NCI-H2081 treated with DMSO at 0.1 percent for 48 hours (cell line): ENCODE measurements around the gene GNG4.
A peak's percentile ranks its signal among the peaks of the same experiment; 100 is the strongest.
"Not testable (repeated sequence)": the region's sequence is repeated elsewhere in the genome, so short reads cannot be mapped to it uniquely, and the experiment has no call there.

Experiments
- DNase-seq: peaks from one replicate; lab custom pipeline; 2025; lab: John Stamatoyannopoulos, UW

The GNG4 gene

DNA sequence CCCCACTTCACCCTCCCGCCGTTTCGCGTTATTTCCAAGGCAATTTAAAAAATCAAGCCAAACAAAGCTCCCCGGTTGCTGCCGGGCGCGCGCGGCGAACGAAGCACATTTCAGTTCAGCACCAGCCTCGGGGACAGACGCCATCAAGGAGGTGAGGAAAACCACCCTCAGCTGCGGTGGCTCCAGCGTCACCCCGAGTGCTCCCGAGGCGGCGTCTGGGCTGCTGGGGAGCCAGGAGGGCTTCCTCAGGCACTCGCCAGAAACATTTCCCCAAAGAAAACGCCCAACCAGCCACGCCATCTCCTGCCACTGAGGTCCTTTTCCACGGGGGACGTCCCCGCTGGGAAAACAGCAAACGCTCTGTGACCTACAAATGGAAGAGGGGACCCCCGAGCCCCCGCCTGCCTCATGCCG, 623 bp downstream of the GNG4 start:
- DNase-seq: no peak

DNA sequence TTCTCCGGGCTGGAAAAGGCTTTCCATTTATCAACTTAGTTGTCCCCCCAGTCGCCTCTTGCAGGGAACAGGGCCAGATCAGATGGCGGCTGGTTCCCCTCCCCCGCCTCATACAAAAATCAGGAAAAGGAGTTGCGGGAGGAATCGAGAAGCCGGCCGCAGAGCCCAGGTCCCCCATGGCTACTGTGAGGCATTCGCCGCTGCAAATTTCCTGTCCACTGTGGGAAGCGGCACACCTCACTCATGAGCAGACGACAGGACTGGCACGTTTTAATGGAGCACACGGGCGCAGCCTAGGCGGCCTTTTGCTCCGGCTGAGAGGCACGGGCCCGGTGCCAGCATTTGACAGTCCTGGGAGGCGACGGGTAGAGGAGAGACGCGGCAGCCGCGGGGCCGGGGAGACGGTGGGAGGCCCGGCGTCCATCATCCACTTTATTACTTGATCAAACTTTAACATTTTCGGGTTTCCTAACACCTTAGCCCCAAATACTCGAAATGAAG, 1.1 kb downstream of the GNG4 start:
- DNase-seq: peak; percentile 67

DNA sequence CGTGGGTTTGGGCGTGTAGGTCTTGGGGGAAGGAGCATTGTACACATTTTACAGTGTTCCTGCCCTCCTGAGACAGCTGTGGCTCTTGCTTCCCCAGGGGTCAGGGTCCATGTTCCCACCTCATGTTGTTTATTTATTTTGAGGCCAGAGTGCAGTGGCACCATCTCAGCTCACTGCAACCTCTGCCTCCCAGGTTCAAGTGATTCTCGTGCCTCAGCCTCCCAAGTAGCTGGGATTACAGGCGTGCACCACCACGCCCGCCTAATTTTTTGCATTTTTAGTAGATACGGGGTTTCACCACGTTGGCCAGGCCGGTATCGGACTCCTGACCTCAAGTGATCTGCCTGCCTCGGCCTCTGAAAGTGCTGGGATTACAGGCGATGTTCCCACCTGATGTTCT, 2.0 kb downstream of the GNG4 start:
- not testable (repeated sequence) for DNase-seq

DNA sequence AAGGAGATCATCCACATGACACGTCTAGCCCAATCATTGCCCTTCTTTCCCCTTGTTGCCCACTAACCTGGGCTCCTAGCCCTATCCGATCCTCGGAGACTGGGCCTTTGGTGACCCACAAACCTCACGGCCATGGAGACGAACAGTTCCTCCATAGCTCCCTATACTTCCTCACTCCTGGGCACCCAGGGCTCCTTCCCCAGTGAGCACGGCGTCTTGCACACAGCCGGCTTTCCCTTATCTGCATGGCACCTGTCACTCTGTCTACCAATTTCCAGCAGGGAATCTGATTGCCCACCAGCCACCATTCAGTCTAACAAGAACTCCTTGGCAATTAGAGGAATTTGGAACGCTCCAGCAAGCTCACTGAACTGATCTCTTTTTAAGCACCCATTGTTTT, 3.1 kb downstream of the GNG4 start:
- DNase-seq: peak; percentile 28

DNA sequence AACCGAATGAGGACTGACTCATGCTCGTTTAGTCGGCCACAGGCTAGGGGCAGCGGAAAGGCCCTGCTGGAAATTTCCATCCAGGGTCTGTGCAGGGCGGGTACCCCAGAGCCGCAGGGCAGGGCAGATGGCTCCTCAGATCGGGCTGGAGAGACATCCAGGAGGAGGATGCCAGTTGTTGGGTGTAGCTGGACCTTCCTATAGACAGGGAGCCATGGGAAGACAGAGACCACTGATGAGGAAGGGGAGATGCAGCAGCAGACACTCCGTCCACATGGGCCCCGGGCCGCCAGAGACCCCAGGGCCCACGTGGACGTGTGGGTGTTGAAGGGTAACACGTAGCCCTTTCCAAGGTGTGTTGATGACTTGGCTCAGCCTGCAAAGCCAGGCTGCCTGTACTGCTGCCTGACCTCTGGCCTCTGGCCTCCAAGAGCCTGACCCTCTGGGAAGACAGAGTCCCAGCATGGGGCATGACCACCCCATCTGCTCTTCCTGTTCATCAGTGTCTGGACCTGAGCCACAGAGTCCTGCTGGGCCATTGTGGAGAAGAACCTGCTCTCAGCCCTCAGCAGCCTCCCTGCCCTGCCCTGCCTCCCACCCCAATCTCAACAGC, 4.8 kb downstream of the GNG4 start:
- no peak for DNase-seq

DNA sequence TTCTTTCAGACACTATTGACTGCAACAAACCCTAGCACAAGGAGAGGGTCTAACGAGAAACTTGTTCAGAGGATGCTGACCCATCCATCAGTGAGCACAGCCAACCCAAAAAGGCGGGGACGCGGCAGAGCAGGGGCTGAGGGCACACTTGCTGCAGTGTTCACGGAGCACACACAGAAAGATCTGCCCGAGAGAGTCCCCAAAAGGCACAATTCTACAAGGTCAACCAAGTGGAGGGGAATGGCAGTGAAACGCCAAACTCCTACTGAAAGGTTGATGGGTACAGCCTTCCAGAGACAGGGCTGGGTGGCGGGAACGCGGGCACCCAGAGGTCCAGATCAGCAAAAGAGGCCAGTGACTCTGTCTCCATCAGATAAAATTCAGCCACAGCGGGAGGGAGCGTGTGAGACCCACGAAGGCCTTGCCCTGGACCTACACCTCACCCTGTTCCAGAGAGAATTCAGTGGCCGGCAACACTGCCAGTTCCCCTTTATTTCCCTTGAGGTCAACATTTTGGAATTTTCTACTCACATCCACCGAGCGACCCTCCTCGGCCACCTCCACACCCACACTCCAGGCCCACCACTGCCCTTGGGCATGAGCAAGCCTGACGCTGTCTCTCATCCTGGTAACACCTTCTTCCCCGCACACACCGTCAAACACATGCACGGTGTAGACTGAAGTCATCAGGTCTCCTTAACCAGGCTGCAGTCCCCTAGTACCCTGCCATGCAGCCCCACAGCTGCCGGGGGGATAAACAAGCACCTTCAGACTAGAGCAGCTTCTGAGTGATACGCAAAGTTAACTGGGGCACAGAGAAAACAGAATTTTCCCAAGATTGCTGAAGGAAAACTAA, 5.5 kb downstream of the GNG4 start:
- no peak for DNase-seq

DNA sequence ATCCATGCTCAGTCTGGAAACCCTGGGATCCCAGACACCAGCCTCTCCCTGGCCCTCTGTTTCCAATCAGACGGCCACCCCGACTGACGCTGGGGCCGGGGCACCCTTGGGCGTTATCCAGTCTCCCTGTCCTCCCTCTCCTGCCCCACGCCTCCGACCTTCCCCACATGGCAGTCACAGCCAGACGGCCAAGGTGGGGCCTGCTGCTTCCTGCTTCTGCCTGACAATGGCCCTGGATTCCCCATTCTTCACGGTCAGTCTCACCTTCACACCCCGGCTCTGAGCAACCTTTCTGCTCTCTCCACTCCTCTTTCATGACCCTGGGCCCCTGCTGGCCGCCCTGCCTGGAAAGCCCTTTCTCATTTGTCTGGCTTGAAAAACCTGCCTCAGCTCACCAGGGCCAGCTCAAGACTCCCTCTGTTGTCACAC, 6.6 kb downstream of the GNG4 start:
- DNase-seq: no peak

DNA sequence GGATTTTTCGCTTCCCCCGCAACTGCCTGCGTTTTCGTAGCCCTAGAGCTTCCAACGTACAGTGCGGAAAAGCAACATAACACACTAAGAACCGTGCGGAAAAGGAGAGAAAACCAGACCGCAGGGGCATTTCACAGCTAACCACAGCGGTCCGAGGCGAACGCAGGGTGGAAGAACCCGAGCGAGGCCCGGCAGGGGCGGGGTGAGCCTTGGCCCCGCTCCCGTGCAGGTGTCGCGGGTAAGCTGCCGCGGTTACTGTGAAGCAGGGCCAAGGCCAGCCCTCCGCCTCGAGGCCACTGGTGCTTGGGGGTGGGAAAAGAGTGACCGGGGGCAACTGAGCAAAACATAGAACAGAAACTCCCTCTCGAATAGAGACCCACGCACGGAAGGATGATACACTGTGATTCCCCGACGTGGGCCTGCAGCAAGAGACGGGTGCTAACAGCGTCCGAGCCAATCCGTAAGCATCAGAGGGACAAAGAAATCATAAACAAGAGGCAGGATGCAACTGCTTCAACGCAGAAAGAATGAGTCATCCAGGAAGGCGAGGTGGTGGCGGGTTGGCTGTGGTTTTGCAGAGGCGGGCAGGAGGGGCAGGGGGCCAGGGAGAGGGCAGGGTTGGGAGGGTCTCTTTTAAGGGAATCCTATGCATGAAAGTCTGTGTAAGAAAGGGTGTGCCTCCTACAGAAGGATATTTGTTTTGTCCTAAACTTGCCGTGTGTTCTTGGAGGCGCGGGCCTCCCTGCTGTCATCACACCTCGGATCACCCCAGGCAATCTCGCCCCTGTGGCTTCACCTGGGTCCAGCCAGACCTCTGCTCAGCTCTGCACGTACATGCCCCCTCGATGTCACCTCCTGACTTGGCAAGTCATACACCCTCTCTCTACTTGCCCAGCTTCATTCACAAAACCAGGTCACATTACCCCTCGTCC, 7.3 kb downstream of the GNG4 start:
- peak; percentile 73 for DNase-seq

DNA sequence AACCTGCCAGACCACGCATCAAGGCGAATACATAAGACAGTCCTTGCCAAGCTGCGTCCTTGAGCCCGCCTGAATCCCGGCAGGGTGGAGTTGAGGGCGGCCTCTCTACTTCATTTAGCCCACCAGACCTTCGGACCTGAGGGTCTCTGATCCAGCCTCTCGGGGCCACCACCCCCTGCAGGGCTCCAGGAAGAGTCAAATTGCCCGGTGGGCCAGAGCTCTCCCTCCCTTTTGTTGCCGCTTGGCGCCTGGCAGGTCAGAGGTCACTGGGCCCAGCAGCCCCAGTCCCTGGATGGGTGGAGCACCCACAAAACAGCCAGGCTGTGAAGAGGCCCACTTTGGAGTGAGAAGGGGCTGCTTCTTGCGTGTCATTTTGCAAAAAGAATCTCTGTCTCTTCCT, 9.0 kb downstream of the GNG4 start:
- no peak for DNase-seq

DNA sequence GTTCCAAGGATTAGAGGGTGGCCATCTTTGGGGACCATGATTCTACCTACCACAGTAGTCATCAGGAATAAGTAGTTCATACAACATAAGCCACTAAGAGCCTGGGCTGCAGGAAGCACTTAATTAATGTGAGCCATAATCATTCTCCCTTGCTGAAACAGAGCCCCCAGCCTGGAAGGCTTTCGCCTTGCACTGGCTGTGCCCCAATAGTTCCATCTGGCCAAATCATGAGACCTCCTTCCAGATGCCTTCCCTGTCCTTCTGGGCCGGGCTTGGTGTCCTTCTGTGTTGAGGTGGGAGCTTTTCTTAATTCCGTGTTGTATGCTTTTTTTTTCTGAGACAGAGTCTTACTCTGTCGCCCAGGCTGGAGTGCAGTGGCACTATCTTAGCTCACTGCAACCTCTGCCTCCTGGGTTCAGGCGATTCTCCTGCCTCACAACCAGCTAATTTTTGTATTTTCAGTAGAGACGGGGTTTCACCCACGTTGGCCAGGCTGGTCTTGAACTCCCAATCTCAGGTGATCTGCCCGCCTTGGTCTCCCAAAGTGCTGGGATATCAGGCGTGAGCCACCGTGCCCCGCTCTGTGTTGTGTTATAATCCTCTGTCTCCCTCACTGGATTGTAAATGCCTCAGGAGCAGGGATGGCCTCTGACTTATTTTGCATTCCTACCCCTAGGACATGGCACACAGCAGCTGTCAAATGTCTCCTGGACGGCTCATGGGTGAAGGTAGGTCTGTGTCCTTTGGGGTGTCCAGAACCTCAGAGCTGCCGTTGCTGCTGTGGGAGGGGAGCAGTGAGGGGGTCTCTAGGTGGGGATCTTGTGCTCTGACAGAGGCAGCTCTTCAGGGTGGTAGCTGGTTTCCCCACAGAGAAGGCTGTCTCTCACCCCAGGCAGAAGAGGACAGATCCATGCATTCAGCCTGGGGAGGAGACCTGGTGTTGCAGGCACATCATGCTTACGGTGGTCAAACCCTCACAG, 10.1 kb downstream of the GNG4 start:
- DNase-seq: no peak

DNA sequence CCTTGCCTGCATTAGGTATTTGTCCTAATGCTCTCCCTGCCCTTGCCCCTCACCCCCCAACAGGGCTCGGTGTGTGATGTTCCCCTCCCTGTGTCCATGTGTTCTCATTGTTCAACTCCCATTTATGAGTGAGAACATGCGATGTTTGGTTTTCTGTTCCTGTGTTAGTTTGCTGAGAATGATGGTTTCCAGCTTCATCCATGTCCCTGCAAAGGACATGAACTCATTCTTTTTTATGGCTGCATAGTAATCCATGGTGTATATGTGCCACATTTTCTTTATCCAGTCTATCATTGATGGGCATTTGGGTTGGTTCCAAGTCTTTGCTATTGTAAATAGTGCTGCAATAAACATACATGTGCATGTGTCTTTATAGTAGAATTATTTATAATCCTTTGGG, 11.0 kb downstream of the GNG4 start:
- not testable (repeated sequence) for DNase-seq

DNA sequence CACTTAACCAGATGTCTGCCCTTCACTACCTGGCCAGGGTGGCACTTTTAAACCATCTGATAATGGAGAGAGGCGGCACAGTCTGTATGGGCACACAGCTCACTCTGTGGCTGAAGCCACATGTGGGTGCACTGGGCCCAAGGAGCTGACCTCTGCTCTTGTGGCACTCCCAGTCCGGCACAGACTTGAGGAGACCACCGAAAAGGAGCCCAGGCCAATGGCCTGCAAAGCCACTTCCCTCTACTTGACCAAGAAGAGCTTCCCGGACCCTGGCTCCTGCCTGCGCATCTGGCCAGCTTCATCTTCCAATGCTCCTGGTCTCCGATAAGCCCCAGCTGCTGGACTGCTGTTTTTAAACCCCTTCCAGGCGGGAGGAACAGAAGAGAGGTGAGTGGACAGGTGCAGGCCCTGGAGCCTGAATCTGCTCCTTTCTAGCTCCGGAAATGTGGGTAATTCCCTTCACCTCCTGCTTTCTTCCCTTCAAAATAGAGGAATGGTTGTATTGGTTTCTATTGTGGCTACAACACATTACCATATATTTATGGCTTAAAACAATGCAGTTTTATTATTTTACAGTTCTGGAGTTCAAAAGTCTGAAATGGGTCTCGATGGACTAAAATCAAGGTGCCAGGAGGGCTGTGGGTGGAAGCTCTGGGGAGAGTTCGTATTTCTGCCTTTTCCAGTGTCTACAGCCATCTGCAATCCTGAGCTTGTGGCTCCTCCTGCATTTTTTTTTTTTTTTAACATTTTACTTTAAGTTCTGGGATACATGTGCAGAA, 11.6 kb downstream of the GNG4 start:
- DNase-seq: no peak

DNA sequence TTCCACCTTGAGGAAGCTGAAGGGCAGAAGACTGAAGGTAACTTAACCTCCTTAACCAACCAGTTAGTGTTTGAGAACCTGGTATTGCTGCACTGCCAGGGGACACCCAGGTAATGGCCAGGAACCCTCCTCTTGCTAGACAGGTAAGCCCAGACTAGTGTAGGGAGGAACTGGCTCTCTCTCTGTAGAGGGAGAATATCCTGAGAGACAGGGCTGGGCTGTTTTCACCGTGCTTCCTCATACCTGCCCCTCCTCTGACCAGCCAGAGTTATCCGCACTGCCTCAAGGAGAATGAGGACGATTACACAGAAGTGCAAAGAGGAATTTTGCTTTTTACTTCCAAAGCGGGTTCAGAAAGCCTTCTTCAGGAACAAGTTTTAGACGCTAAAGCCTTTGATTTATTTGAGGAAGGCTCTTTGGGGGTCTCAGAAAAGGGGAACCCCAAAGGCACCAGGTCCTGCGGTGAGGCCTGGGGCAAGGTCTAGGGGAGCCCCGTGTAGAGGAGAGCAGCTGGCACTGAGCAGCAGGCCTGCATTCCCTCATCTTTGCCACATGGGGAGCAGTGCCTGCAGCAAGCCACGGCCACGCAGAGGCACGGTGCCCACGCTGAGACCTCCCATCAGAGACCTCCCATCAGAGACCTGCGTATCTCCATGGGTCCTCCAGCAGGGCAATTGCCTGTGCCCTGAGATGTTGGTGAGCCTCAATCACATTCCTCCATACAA, 13.5 kb downstream of the GNG4 start:
- DNase-seq: no peak

DNA sequence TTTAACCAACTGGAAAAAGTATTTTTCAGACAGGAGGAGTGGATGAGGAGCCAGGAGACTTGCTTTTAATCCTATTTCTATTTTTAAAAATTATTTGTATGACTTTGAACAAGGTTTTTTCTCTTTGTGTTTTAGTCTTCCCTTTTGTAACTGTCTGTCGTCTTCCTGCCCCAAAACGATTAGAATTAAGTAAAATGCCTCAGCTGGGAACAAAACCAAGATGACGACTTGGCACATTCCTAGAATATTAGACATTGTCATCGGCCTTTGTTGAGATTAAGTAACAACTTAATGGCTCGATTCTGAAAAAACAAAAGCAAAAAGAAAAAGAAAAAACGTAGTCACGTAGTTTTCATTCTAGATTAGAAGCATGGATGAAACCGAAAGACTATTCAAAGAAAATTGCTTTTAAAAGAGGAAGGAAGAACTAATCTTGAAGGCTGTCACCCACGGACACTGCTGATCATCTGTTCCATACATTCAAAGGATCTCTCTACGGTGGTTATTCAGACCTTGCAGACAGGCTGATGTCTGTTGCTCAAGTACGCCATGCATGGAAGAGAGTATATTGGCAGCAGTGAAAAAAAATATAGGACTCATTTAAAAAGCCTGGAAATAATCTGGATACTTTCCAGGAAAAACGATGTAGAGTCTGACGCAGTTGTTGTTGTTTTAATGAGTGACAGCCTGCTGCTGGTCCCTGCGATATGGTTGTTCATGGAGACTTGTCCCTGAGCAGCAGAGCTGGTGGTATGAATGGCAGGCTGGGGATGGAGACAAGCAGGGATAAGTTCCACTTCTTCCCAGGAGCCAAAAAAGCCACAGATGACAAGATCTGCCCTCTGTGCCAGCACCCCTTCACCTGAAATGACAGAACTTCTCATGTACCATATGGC, 16.8 kb downstream of the GNG4 start:
- no peak for DNase-seq

DNA sequence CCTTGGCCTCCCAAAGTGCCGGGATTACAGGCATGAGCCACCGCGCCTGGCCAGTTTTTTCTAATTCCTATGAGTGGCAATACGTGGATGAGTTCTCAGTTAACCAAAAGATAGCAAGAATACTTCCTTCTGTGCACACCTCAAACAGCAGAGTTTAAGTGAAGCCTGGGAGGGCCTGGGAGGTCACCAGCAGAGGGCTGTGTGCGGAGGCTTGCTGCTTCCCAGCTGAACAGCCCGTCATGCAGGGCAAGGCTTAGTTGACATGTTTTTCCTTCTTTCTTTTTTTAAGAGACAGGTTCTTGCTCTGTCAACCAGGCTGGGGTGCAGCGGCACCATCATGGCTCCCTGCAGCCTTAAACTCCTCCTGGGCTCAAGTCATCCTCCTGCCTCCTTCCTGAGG, 17.8 kb downstream of the GNG4 start:
- no peak for DNase-seq

DNA sequence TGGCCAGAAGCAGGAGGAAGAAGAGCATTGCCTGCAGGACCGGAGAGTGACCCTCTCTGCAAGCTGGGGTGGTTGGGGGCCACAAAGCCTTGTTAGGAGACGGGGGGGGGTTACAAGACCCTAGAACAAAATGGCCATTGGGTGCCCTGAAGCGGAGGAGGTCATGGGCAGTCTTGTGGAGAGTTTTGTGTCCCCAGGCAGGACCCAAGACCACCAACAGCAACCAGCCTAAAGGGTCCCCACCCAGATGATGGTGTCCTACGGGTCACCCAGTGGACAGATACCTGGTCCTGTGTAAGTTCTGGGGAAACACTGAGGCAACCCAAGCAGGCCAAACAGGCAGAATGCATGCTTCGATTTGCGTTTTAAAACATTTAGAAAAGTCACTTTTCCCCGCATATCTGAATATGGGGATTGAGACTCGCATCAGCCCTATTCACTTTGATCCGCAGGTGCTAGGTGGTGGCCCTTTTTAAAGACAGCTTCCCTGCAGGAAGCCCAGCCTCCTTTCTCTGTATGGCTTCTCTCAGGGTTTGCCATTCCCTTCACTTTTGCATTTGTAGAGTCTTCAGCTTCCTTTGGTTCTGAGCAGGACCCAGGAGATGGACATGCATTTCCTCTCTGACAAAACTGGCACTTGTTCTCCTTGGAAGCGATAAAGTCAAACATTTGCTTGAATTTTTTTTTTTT, 21.1 kb downstream of the GNG4 start:
- DNase-seq: no peak

DNA sequence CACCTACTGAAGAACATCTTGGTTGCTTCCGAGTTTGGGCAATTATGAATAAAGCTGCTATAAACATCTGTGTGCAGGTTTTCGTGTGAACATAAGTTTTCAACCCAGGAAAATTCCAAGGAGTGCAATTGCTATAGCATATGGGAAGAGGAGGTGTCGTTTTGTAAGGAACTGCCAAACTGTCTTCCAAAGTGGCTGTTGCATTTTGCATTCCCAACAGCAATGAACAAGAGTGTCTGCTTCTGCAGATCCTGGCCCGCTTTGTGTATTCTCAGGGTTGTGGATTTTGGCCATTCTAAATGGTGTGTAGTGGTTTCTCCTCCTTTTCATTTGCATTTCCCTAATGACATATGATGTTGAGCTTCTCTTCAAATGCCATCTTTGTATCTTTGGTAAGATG, 23.8 kb downstream of the GNG4 start:
- no peak for DNase-seq

DNA sequence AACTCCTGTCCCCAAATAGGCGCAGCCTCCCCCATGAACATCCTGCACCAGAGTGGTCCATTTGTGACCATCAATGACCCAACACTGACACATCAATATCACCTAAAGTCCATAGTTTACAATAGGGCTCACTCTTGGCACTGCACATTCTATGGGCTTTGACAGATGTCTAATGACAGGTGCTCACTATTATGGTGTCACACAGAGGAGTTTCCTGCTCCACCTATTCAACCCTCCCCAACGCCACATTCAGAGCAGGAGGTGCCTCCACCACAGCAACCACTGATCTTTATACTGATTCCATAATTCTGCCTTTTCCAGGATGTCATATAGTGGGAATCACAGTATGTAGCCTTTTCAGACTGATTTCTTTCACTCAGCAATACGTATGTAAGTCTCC, 24.2 kb downstream of the GNG4 start:
- DNase-seq: no peak
